Measurements from ENCODE around the gene MBNL1. TPM values are rescaled to one million over a fixed set of nuclear protein-coding genes. Genes with fewer than 3 reads are reported as not detected.

MBNL1 gene
- total RNA-seq, 1 experiment from 2014 or later = 265 TPM

GRCh38 chr3:152314677-152315353 is 46.1 kb downstream of the MBNL1 start:
- Histone ChIP-seq H2AFZ (ENCODE audit: low read length) (no peak overlapping the region), H3K79me2 (ENCODE audit: low read length) (peaks cover 99% of the 10 kb centered on the region), H3K9me3 (ENCODE audit: low read length) (no peaks in the 10 kb centered on the region), H3K9me2 (replicated peaks; ENCODE audit: insufficient read depth, low read length) (no peaks in the 10 kb centered on the region), H3K27ac (ENCODE audit: low read length) (no peak overlapping the region), H4K20me1 (ENCODE audit: insufficient read depth, low read depth, low read length) (no peaks in the 10 kb centered on the region), H3K4me3 (ENCODE audit: low read length) (no peak overlapping the region), H3K9ac (ENCODE audit: low read length) (no peak overlapping the region), H3K27me3 (ENCODE audit: low read length) (no peaks in the 10 kb centered on the region), H3K4me1 (ENCODE audit: low read length) (peaks cover 36% of the 10 kb centered on the region), H3K4me2 (ENCODE audit: low read depth, low read length, poor library complexity, severe bottlenecking) (no peak overlapping the region), H3K36me3 (ENCODE audit: insufficient read depth, low read length) (peaks cover 26% of the 10 kb centered on the region; the same call in 1 of the 2 replicates)
- DNase-seq = no peak

GRCh38 chr3:152315623-152316022 is 46.9 kb downstream of the MBNL1 start:
- peaks cover 44% of the 10 kb centered on the region for H3K4me1 ChIP-seq (ENCODE audit: low read length)
- no peak overlapping the region for H3K27ac ChIP-seq (ENCODE audit: low read length)
- no peak overlapping the region for H3K4me2 ChIP-seq (ENCODE audit: low read depth, low read length, poor library complexity, severe bottlenecking)
- peaks cover 23% of the 10 kb centered on the region; the same call in 1 of the 2 replicates for H3K36me3 ChIP-seq (ENCODE audit: insufficient read depth, low read length)
- no peak overlapping the region for H3K4me3 ChIP-seq (ENCODE audit: low read length)
- no peaks in the 10 kb centered on the region for H3K27me3 ChIP-seq (ENCODE audit: low read length)
- H3K9ac ChIP-seq (ENCODE audit: low read length) = no peak overlapping the region
- H2AFZ ChIP-seq (ENCODE audit: low read length) = no peak overlapping the region
- H3K9me3 ChIP-seq (ENCODE audit: low read length) = no peaks in the 10 kb centered on the region
- H3K79me2 ChIP-seq (ENCODE audit: low read length) = peaks cover 99% of the 10 kb centered on the region
- no peak for DNase-seq
- no peaks in the 10 kb centered on the region for H3K9me2 ChIP-seq (replicated peaks; ENCODE audit: insufficient read depth, low read length)
- no peaks in the 10 kb centered on the region for H4K20me1 ChIP-seq (ENCODE audit: insufficient read depth, low read depth, low read length)

- Histone ChIP-seq H3K9ac (ENCODE audit: low read length) (no peak overlapping the region), H3K4me1 (ENCODE audit: low read length) (peaks cover 51% of the 10 kb centered on the region), H3K9me2 (replicated peaks; ENCODE audit: insufficient read depth, low read length) (no peaks in the 10 kb centered on the region), H3K36me3 (ENCODE audit: insufficient read depth, low read length) (peaks cover 29% of the 10 kb centered on the region; the same call in 1 of the 2 replicates), H3K27me3 (ENCODE audit: low read length) (no peaks in the 10 kb centered on the region), H3K9me3 (ENCODE audit: low read length) (no peaks in the 10 kb centered on the region), H4K20me1 (ENCODE audit: insufficient read depth, low read depth, low read length) (no peaks in the 10 kb centered on the region), H3K79me2 (ENCODE audit: low read length) (peaks cover 99% of the 10 kb centered on the region), H3K4me2 (ENCODE audit: low read depth, low read length, poor library complexity, severe bottlenecking) (no peak overlapping the region), H3K4me3 (ENCODE audit: low read length) (no peak overlapping the region), H3K27ac (ENCODE audit: low read length) (0 out of 2 replicates have a peak overlapping the region, but pooled peaks have one; percentile 24), H2AFZ (ENCODE audit: low read length) (no peak overlapping the region)
- DNase-seq = no peak
Measured at GRCh38 chr3:152316318-152316717, 47.6 kb downstream of the MBNL1 start.

DNA sequence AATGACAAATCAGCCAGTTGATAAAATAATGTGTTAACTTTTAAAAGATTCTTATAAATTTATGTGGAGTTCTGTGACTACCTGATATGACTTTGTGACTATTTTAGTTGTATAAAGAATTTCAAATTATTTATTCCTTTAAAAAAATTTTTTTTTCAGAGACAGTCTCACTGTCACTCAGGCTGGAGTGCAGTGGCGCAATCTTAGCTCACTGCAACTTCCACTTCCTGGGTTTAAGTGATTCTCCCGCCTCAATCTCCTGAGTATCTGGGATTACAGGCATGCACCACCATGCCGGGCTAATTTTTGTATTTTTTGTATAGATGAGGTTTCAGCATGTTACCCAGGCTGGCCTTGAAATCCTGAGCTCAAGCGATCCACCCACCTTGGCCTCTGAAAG is 48.5 kb downstream of the MBNL1 start:
- Histone ChIP-seq H3K9me3 (ENCODE audit: low read length) (no peaks in the 10 kb centered on the region), H3K79me2 (ENCODE audit: low read length) (peaks cover 100% of the 10 kb centered on the region), H2AFZ (ENCODE audit: low read length) (no peak overlapping the region), H3K4me2 (ENCODE audit: low read depth, low read length, poor library complexity, severe bottlenecking) (no peak overlapping the region), H3K36me3 (ENCODE audit: insufficient read depth, low read length) (peaks cover 35% of the 10 kb centered on the region; the same call in 1 of the 2 replicates), H3K27me3 (ENCODE audit: low read length) (no peaks in the 10 kb centered on the region), H3K9ac (ENCODE audit: low read length) (no peak overlapping the region), H4K20me1 (ENCODE audit: insufficient read depth, low read depth, low read length) (no peaks in the 10 kb centered on the region), H3K9me2 (replicated peaks; ENCODE audit: insufficient read depth, low read length) (no peaks in the 10 kb centered on the region), H3K4me1 (ENCODE audit: low read length) (peaks cover 59% of the 10 kb centered on the region), H3K4me3 (ENCODE audit: low read length) (no peak overlapping the region), H3K27ac (ENCODE audit: low read length) (0 out of 2 replicates have a peak overlapping the region, but pooled peaks have one; percentile 24)
- DNase-seq = no peak

- Histone ChIP-seq H2AFZ (ENCODE audit: low read length) (no peak overlapping the region), H4K20me1 (ENCODE audit: insufficient read depth, low read depth, low read length) (no peaks in the 10 kb centered on the region), H3K27me3 (ENCODE audit: low read length) (no peaks in the 10 kb centered on the region), H3K9ac (ENCODE audit: low read length) (no peak overlapping the region), H3K9me2 (replicated peaks; ENCODE audit: insufficient read depth, low read length) (no peaks in the 10 kb centered on the region), H3K36me3 (ENCODE audit: insufficient read depth, low read length) (peaks cover 42% of the 10 kb centered on the region; the same call in 1 of the 2 replicates), H3K9me3 (ENCODE audit: low read length) (no peaks in the 10 kb centered on the region), H3K4me1 (ENCODE audit: low read length) (peaks cover 67% of the 10 kb centered on the region), H3K4me2 (ENCODE audit: low read depth, low read length, poor library complexity, severe bottlenecking) (no peak overlapping the region), H3K27ac (ENCODE audit: low read length) (no peak overlapping the region), H3K4me3 (ENCODE audit: low read length) (no peak overlapping the region), H3K79me2 (ENCODE audit: low read length) (peaks cover 100% of the 10 kb centered on the region)
- no peak for DNase-seq
Measured at GRCh38 chr3:152317956-152318355, 49.2 kb downstream of the MBNL1 start.

GRCh38 chr3:152318512-152318911 is 49.8 kb downstream of the MBNL1 start:
- Histone ChIP-seq H3K36me3 (ENCODE audit: insufficient read depth, low read length) (peaks cover 40% of the 10 kb centered on the region; the same call in 1 of the 2 replicates), H3K4me3 (ENCODE audit: low read length) (no peak overlapping the region), H4K20me1 (ENCODE audit: insufficient read depth, low read depth, low read length) (no peaks in the 10 kb centered on the region), H3K79me2 (ENCODE audit: low read length) (peaks cover 100% of the 10 kb centered on the region), H3K27me3 (ENCODE audit: low read length) (no peaks in the 10 kb centered on the region), H3K4me2 (ENCODE audit: low read depth, low read length, poor library complexity, severe bottlenecking) (no peak overlapping the region), H3K4me1 (ENCODE audit: low read length) (peaks cover 70% of the 10 kb centered on the region), H3K9me2 (replicated peaks; ENCODE audit: insufficient read depth, low read length) (no peaks in the 10 kb centered on the region), H3K9me3 (ENCODE audit: low read length) (no peaks in the 10 kb centered on the region), H3K27ac (ENCODE audit: low read length) (peak overlapping the region; percentile 25; the same call in 1 of the 2 replicates), H3K9ac (ENCODE audit: low read length) (no peak overlapping the region), H2AFZ (ENCODE audit: low read length) (no peak overlapping the region)
- no peak for DNase-seq

DNA sequence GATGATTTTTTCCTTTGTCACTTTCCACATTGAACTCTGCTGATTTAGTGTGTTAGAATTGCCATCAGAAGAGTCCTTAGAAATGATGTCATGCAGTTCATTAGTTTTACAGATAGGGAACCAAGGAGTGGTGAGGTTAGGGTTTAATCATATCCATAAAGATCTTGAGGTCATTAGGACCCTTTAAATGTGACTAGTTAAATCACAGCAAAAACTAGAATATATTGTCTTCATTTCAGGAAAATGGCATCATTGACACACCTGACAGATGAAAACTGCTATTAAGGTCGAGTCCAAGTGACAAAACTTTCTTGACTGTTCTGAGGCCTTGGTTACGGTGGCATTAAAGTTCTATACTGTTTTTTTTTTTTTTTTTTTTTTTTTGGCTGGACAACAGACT is 50.5 kb downstream of the MBNL1 start:
- H3K27ac ChIP-seq (ENCODE audit: low read length) = peak overlapping the region; percentile 25; the same call in 1 of the 2 replicates
- no peak overlapping the region for H2AFZ ChIP-seq (ENCODE audit: low read length)
- DNase-seq = no peak
- H3K36me3 ChIP-seq (ENCODE audit: insufficient read depth, low read length) = peaks cover 45% of the 10 kb centered on the region
- no peak overlapping the region for H3K4me3 ChIP-seq (ENCODE audit: low read length)
- H4K20me1 ChIP-seq (ENCODE audit: insufficient read depth, low read depth, low read length) = no peaks in the 10 kb centered on the region
- peaks cover 100% of the 10 kb centered on the region for H3K79me2 ChIP-seq (ENCODE audit: low read length)
- H3K27me3 ChIP-seq (ENCODE audit: low read length) = no peaks in the 10 kb centered on the region
- no peak overlapping the region for H3K4me2 ChIP-seq (ENCODE audit: low read depth, low read length, poor library complexity, severe bottlenecking)
- peaks cover 75% of the 10 kb centered on the region for H3K4me1 ChIP-seq (ENCODE audit: low read length)
- no peak overlapping the region for H3K9ac ChIP-seq (ENCODE audit: low read length)
- H3K9me3 ChIP-seq (ENCODE audit: low read length) = no peaks in the 10 kb centered on the region
- H3K9me2 ChIP-seq (replicated peaks; ENCODE audit: insufficient read depth, low read length) = no peaks in the 10 kb centered on the region

DNA sequence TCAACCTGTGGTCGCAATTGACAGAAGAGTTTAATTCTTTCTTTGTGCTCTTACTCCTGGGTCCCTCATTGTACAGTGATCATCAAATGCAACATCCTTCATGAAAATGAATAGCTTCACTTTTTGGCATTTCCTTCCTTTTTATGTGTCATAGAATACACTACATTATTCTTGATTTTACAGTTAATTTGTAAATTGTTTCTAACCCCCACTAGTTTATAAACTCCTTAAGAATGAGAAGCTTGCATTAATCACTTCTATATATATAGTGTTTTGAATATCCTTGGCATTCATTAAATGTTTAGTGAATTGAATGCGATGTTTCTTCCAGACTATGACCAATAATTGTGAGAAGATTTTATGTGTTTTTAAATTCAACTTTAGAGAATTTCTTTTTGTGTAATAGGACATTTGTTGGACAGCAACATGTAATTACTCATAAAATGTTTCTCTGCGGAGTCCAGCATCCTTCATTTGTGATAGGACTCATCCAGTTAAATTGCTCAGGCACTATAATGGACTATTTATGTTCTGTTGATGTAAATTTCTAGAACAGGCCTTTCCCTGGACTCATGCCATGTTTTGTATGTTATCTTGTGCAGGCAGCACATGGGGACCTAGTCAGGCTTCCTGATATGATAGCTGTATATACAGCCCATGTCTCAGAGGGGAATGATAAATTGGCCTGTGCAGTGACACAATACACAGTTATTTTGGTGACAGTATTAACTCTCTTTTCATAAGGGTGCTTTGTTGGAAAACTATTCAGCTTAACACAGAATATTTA is 51.3 kb downstream of the MBNL1 start:
- no peaks in the 10 kb centered on the region for H4K20me1 ChIP-seq (ENCODE audit: insufficient read depth, low read depth, low read length)
- H3K79me2 ChIP-seq (ENCODE audit: low read length) = peaks cover 99% of the 10 kb centered on the region
- no peak for DNase-seq
- peaks cover 73% of the 10 kb centered on the region for H3K4me1 ChIP-seq (ENCODE audit: low read length)
- H3K27ac ChIP-seq (ENCODE audit: low read length) = peak overlapping the region; percentile 22; the same call in 1 of the 2 replicates
- H3K9ac ChIP-seq (ENCODE audit: low read length) = no peak overlapping the region
- peak overlapping the region; percentile 27 for H3K4me2 ChIP-seq (ENCODE audit: low read depth, low read length, poor library complexity, severe bottlenecking)
- H3K4me3 ChIP-seq (ENCODE audit: low read length) = no peak overlapping the region
- H2AFZ ChIP-seq (ENCODE audit: low read length) = no peak overlapping the region
- no peaks in the 10 kb centered on the region for H3K27me3 ChIP-seq (ENCODE audit: low read length)
- H3K9me2 ChIP-seq (replicated peaks; ENCODE audit: insufficient read depth, low read length) = no peaks in the 10 kb centered on the region
- H3K9me3 ChIP-seq (ENCODE audit: low read length) = no peaks in the 10 kb centered on the region
- H3K36me3 ChIP-seq (ENCODE audit: insufficient read depth, low read length) = peaks cover 50% of the 10 kb centered on the region

Data from Karpas-422 (cell line).